Stimulated activated naive CD8-positive, alpha-beta T cell treated with anti-CD3 and anti-CD28 coated beads, Interleukin-15, Interleukin-2, amounts not matched to agents 100 ng/mL and 50 ng/mL, for 24 hours (primary cell): ENCODE measurements around the gene DNAJB11.
A peak's percentile ranks its signal among the peaks of the same experiment; 100 is the strongest.

ENCODE experiments used
- H3K27ac Mint-ChIP-seq: one replicate; pipeline ENCODE4 v1.8.0; 2021; ENCODE audit warnings: mild to moderate bottlenecking, mixed read lengths
- H3K27me3 Mint-ChIP-seq: one replicate; pipeline ENCODE4 v1.8.0; 2021; ENCODE audit warnings: mixed read lengths
- H3K36me3 Mint-ChIP-seq: one replicate; pipeline ENCODE4 v1.8.0; 2021; ENCODE audit warnings: low read depth, mixed read lengths
- H3K4me1 Mint-ChIP-seq: one replicate; pipeline ENCODE4 v1.8.0; 2021; ENCODE audit warnings: low read depth, mixed read lengths
- H3K4me3 Mint-ChIP-seq: one replicate; pipeline ENCODE4 v1.8.0; 2021; ENCODE audit warnings: mild to moderate bottlenecking, mixed read lengths
- H3K9me3 Mint-ChIP-seq: one replicate; pipeline ENCODE4 v1.8.0; 2021; ENCODE audit warnings: mixed read lengths

DNAJB11 gene

DNA sequence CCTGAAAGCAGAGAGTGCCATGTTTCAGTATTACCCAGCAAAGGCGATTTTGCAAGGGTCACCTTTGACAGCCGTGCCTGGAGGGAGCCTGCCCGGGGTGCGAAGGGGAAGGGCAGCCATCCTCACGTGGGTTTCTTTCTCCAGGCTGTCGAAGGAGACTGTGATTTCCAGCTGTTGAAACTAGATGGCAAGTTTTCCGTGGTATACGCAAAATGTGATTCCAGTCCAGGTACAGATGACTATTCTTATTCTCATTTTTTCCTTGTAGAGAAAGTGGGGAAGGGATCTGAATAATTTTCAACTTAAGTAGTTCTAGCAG, 45.7 kb downstream of the DNAJB11 start:
- Mint-ChIP-seq H3K36me3 (no peaks in the 10 kb centered on the region), H3K4me1 (peaks cover 21% of the 10 kb centered on the region), H3K9me3 (no peaks in the 10 kb centered on the region), H3K4me3 (no peak overlapping the region), H3K27ac (no peak overlapping the region), H3K27me3 (peaks cover 42% of the 10 kb centered on the region)

DNA sequence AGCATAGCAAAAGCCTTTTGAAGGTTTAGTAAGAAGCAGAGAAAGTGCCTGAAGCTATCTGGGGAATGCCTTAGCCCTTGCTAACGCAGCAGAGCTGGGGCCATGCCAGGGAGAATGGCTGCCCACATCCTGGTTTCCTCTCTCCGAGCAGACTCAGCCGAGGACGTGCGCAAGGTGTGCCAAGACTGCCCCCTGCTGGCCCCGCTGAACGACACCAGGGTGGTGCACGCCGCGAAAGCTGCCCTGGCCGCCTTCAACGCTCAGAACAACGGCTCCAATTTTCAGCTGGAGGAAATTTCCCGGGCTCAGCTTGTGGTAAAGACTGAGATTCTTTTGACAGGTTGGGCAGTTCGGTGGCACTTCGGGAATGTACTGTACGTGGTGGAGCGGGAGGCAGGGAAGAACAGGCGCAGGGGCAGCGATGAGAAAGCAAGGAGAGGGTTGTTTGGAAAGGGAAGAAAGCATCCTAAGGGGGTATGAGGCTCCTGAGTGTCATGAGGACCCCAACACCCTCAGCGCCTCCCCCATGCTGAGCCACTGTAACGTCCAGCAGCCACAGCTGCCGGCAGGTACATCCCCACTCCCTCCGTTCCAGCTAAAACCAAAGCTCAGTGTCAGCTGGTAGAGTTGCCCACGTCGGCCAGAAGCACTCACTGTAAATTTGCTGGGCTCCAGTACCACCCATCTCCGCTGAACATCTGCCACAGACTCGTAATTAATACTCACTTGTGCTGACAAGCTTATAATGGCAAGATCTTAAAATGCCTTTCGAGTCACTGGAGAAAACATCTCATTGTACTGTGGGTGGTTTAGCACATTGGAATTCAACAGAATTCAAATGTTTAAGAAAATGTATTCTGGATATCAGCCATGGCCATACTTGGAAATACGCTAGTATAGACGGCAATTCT, 46.8 kb downstream of the DNAJB11 start:
- no peaks in the 10 kb centered on the region for H3K36me3 Mint-ChIP-seq
- peak overlapping the region; percentile 57 for H3K27ac Mint-ChIP-seq
- H3K9me3 Mint-ChIP-seq: no peaks in the 10 kb centered on the region
- H3K4me1 Mint-ChIP-seq: peaks cover 21% of the 10 kb centered on the region
- peaks cover 46% of the 10 kb centered on the region for H3K27me3 Mint-ChIP-seq
- H3K4me3 Mint-ChIP-seq: peak overlapping the region; percentile 65

DNA sequence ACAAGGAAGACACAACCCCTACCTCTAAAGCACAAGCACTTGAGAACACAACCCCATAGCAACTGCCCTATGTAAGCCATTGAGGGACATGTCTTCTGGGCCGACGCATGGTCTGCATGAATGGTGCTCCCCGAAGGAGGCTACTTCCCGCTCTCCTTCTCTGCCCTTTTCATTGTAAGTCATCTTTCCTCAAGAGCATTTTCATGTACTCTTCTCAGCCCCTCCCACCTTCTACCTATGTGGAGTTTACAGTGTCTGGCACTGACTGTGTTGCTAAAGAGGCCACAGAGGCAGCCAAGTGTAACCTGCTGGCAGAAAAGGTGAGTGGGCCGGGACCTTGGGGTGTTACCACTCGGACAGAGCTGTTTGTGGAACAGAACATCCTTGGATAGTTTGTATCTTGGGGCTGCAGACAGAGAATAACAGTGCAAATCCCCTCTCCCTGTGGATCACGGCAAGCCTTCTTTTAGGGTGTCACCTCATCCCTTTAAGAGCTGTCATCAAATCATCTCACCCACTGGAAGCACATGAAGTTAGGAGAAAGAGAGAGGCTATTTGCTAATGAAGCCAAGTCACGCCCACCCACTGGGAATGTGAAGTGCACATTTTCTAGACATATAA, 47.9 kb downstream of the DNAJB11 start:
- Mint-ChIP-seq H3K27me3 (peaks cover 47% of the 10 kb centered on the region), H3K27ac (no peak overlapping the region), H3K9me3 (no peaks in the 10 kb centered on the region), H3K4me1 (peaks cover 21% of the 10 kb centered on the region), H3K36me3 (no peaks in the 10 kb centered on the region), H3K4me3 (no peak overlapping the region)

DNA sequence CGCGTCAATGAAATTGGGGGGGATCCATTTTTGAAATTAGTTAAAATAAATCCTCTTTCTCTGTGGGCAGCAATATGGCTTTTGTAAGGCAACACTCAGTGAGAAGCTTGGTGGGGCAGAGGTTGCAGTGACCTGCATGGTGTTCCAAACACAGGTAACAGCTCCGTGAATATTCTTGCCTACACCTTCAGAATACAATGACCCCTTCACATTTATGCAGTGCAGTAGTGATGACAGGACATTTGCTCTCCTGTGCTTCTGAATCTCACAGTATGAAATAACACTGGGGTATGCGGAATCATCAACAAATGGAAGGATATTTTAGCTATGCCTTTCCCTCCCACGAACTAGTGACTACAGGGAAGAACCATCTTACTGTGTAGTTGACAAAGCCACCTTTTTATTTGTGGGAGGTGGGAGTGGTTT, 49.3 kb downstream of the DNAJB11 start:
- Mint-ChIP-seq H3K27me3 (peaks cover 39% of the 10 kb centered on the region), H3K4me1 (peaks cover 15% of the 10 kb centered on the region), H3K27ac (no peak overlapping the region)

DNA sequence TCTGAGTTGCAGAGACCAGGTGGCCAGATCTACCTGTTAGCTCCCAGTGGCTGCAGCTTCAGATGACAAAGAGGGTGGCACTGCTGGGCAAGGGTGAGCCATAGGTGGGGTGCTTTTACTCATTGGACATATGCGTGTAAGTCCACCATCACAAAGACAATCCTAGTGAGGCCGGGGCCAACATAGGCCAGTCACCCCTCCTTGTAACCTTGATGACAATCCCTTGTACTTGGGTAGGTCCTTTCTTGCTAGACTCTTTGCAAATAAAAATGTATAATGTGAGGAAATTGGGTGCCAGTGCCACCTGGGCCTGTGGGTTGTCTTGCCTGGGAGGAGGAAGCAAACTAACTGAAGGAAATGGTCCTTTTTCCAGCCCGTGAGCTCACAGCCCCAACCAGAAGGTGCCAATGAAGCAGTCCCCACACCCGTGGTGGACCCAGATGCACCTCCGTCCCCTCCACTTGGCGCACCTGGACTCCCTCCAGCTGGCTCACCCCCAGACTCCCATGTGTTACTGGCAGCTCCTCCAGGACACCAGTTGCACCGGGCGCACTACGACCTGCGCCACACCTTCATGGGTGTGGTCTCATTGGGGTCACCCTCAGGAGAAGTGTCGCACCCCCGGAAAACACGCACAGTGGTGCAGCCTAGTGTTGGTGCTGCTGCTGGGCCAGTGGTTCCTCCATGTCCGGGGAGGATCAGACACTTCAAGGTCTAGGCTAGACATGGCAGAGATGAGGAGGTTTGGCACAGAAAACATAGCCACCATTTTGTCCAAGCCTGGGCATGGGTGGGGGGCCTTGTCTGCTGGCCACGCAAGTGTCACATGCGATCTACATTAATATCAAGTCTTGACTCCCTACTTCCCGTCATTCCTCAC, 49.9 kb downstream of the DNAJB11 start:
- H3K36me3 Mint-ChIP-seq: no peaks in the 10 kb centered on the region
- peaks cover 12% of the 10 kb centered on the region for H3K4me1 Mint-ChIP-seq
- peaks cover 36% of the 10 kb centered on the region for H3K27me3 Mint-ChIP-seq
- no peak overlapping the region for H3K27ac Mint-ChIP-seq
- H3K4me3 Mint-ChIP-seq: no peak overlapping the region
- H3K9me3 Mint-ChIP-seq: no peaks in the 10 kb centered on the region

More for the DNA sequence above, 49.3 kb downstream of the DNAJB11 start:
- Mint-ChIP-seq H3K9me3 (no peaks in the 10 kb centered on the region), H3K4me3 (no peak overlapping the region), H3K36me3 (no peaks in the 10 kb centered on the region)

DNA sequence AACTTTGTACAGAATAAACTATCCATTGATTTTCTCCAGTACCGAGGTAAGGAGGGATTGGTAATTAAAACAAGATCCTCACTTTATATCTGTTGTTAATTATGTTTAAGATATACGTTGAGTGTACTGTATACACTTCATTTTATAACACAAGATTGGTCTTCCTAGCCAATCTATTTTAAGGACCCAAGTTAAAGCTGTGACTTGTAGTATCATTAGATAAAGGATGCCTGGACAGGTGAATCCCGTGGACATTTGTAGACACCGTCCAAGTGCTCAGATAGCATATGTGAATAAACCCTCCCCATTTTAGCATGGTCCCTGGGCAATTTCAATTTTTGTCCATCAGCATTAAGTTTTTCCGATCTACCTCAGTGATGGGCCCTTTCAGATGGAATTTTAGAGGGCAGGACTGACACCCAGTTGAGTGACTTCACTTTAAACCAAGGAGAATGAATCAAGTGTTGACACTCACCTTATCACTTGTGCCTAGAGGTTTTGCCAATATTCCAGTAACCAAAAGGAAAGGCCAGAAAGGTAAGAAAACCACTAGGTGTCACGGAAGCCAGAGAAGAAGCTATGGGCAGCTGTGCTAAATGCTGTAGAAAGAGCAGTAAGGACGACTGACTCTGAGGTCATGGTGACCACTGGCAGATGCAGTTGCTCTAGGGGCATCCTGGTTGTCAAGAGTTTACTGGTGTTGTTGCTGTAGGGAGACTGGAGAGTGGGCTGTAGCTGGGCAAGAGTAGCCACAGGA, 51.6 kb downstream of the DNAJB11 start:
- Mint-ChIP-seq H3K4me3 (no peak overlapping the region), H3K27me3 (peaks cover 33% of the 10 kb centered on the region), H3K4me1 (peaks cover 2% of the 10 kb centered on the region), H3K27ac (no peak overlapping the region), H3K36me3 (no peaks in the 10 kb centered on the region), H3K9me3 (no peaks in the 10 kb centered on the region)

DNA sequence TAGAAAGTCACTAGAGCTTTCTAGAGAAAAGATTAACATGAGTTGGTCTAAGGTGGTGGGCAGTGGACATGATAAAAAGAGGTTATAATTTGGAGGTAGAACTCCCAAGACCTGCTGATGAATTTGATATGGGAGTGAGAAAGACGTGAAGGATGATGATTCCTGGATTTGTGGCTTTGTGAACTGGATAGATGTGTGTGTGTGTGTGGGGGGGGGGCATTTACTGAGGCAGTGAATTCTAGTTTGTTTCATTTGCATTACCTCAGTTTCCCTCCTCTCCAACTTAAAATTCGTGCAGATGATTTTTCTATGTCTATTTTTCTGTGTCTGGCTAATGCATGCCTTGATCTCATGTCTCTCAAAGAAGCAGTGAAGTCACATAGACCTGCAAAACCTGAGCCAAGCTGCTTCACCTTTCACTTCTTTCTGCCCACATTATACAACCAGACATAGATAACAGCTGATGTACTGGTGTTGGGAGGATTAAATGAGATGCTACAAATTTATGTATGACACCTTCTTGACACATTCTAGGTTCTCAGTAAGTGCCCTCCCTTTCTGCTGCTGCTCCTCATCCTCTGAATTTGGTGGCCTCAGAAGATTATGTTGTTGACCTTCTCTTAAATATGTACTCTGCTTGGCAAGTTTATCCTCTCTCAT, 52.3 kb downstream of the DNAJB11 start:
- Mint-ChIP-seq H3K27ac (no peak overlapping the region), H3K4me3 (no peak overlapping the region), H3K36me3 (no peaks in the 10 kb centered on the region), H3K4me1 (no peaks in the 10 kb centered on the region), H3K9me3 (no peaks in the 10 kb centered on the region), H3K27me3 (peaks cover 26% of the 10 kb centered on the region)

DNA sequence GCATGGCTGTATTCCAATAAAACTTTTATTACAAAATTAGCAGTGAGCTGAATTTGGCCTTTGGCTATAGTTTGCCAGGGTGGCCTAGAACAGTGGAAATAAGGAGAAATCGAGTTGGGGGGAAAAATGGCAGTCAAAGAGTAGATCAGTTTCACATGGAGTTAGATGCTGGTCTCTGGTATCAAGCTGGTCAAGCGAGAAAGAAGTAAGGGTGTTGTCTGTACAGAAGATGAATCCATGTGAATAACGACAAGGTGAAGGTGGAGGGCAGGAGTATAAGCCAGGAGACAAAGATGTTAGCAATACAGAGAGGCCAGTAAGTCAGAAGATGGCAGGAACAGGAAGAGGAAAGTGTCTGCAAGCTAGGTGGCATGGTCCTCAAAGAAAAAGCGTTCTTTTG, 54.1 kb downstream of the DNAJB11 start:
- Mint-ChIP-seq H3K27ac (no peak overlapping the region), H3K4me1 (no peaks in the 10 kb centered on the region), H3K9me3 (no peaks in the 10 kb centered on the region), H3K36me3 (no peaks in the 10 kb centered on the region), H3K27me3 (peaks cover 20% of the 10 kb centered on the region), H3K4me3 (no peak overlapping the region)

DNA sequence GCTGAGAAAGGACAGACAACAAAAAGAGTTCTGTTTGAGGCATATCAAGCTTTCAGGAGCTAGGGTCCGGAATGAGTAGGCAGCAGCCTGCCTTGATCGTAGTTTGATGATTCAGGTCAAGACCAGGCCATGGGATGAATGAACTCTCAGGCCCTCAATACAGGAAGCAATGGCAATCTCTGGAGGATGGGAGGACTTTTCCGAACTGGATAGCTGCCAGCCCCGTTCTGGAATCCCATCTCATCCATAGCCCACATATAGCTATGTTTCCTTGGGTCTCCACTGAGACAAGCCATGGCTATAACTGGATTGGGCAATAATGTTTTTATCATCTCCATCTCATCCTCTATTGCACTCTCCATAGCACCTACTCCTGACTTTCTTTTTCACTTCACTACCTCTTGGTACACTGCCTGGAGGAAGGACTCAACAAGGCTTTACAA, 55.1 kb downstream of the DNAJB11 start:
- Mint-ChIP-seq H3K4me1 (no peaks in the 10 kb centered on the region), H3K4me3 (no peak overlapping the region), H3K27ac (no peak overlapping the region), H3K36me3 (no peaks in the 10 kb centered on the region), H3K9me3 (no peaks in the 10 kb centered on the region), H3K27me3 (peaks cover 20% of the 10 kb centered on the region)

DNA sequence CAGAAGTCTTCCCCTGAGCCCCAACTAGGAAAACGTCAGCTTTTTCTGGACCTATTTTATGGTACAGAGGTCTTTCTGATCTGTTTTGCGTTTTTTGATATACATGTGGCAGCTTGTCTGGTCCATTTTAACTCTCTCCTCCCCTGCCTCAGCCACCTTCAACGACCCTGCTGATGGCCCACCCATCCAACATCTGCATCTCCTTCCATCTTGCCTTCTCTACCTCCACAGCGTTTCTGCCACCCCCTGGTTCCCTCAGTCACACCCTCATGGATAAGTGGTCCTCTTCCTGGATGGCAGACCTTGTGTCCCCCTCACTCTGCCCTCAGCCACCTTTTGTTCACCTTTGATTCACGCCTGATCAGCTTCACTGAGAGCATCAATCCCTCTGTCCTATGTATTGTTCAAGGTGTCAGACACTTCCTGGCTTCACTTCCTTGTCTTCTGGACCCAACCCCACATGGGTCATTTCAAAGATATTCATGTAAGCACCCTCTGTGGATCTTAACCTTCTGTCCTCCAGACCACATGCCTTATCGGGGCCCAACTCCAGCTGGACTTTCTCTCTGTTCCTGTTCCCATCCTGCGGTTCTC, 55.8 kb downstream of the DNAJB11 start:
- no peak overlapping the region for H3K4me3 Mint-ChIP-seq
- no peaks in the 10 kb centered on the region for H3K36me3 Mint-ChIP-seq
- no peaks in the 10 kb centered on the region for H3K9me3 Mint-ChIP-seq
- H3K27me3 Mint-ChIP-seq: peaks cover 15% of the 10 kb centered on the region
- H3K27ac Mint-ChIP-seq: no peak overlapping the region
- no peaks in the 10 kb centered on the region for H3K4me1 Mint-ChIP-seq

DNA sequence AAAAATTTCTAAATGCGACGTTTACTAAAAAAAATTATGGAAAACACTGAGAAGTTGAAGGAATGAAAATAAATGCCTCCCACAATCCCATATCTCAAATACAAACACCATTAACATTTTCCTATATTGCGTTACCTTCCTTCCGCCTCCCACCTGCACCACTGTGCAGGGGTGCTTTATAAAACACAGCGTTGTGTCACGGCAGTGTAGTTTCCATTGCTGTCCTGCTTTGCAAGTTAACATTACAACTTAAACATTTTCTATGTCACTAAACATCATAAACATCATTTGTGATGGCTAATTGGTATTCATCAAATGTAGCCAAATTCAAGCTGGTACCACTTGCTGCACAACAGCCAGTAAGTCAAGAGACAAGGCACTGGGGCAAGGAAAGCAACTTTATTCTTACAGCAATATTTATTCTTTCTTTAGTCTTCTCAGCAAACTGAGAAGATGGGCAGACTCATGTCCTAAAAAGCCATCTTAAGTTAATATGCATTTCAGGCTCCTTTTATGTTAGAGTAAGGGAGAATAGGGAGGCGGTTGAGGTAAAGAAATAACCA, 57.4 kb downstream of the DNAJB11 start:
- Mint-ChIP-seq H3K4me3 (no peak overlapping the region), H3K4me1 (no peaks in the 10 kb centered on the region), H3K27me3 (peaks cover 7% of the 10 kb centered on the region), H3K9me3 (no peaks in the 10 kb centered on the region), H3K27ac (no peak overlapping the region), H3K36me3 (no peaks in the 10 kb centered on the region)

DNA sequence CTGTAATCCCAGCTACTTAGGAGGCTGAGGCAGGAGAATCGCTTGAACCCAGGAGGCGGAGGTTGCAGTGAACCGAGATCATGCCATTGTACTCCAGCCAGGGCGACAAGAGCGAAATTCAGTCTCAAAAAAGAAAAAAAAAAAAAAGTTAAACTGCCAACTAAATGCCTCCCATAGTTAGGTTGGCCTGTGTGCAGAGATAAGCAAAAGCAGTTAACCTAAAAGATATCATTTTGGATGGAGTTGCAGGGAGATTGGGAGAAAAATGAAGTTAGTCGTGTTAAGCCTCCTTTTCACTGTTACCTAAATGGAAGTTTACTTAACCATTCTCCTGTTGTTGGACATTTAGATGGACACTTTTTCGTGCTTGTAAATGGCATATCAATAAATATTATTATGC, 58.2 kb downstream of the DNAJB11 start:
- no peak overlapping the region for H3K27ac Mint-ChIP-seq
- no peaks in the 10 kb centered on the region for H3K9me3 Mint-ChIP-seq
- no peaks in the 10 kb centered on the region for H3K36me3 Mint-ChIP-seq

DNA sequence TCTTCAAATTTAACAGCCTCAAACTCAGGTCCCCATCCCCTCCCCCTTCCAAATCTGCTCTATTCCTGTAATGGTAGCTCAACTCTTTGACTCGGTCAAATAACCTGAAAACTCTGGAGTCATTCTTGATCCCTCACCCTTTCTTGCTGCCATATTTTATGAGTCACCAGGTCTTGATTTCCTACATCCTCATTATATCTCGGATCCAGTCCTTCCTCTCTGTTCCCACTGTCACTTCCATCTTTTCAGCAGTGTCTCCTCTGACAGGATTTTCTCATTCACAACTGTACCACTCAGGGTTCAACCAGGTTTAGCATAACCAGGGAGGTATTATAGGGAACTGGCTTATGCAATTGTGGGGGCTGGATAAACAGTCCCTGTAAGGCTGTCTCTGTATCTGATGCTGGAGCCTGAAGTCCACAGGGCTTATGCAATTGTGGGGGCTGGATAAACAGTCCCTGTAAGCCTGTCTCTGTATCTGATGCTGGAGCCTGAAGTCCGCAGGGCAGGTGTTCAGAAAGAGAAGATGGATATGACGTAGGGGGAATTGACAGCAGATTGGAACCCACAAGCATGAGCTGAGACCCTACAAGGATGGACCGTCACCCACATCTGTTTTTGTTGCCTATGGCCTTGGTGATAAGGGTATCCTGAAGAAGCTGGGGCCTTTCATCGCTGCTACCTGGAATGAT, 60.6 kb downstream of the DNAJB11 start:
- Mint-ChIP-seq H3K27me3 (peaks cover 4% of the 10 kb centered on the region), H3K4me1 (no peaks in the 10 kb centered on the region), H3K27ac (no peak overlapping the region)

More for the DNA sequence above, 58.2 kb downstream of the DNAJB11 start:
- Mint-ChIP-seq H3K4me3 (no peak overlapping the region), H3K27me3 (peaks cover 4% of the 10 kb centered on the region), H3K4me1 (no peaks in the 10 kb centered on the region)

More for the DNA sequence above, 60.6 kb downstream of the DNAJB11 start:
- H3K9me3 Mint-ChIP-seq: no peaks in the 10 kb centered on the region
- H3K4me3 Mint-ChIP-seq: no peak overlapping the region
- no peaks in the 10 kb centered on the region for H3K36me3 Mint-ChIP-seq
